KMS-11 (cell line): ENCODE results near the gene ZFY.
"Not testable (repeated sequence)": the region's sequence is repeated elsewhere in the genome, so short reads cannot be mapped to it uniquely, and the experiment has no call there.

Experiments
- H2AFZ ChIP-seq: fragments of 200-600 bp; sonication (generic); 2 replicates; pipeline ENCODE4 v1.6.1; 2016; ENCODE audit warnings: antibody characterized with exemption, mixed run types, low read depth
- H3K27ac ChIP-seq: fragments of 200-600 bp; sonication (generic); 2 replicates; pipeline ENCODE4 v1.6.1; 2016; ENCODE audit warnings: mild to moderate bottlenecking, mixed run types
- H3K27me3 ChIP-seq: fragments of 200-600 bp; sonication (generic); 2 replicates; pipeline ENCODE4 v1.6.1; 2017; ENCODE audit warnings: mild to moderate bottlenecking, low read depth, mixed run types, moderate library complexity; ENCODE audit not compliant: insufficient read depth
- H3K36me3 ChIP-seq: fragments of 200-600 bp; sonication (generic); 2 replicates; pipeline ENCODE4 v1.6.1; 2017; ENCODE audit warnings: mild to moderate bottlenecking, mixed run types; ENCODE audit not compliant: insufficient read depth
- H3K4me1 ChIP-seq: fragments of 200-600 bp; sonication (generic); 2 replicates; pipeline ENCODE4 v1.6.1; 2016; ENCODE audit warnings: mild to moderate bottlenecking, low read depth, mixed run types; ENCODE audit not compliant: poor library complexity, severe bottlenecking
- H3K4me2 ChIP-seq: fragments of 200-600 bp; sonication (generic); 2 replicates; pipeline ENCODE4 v1.7.0; 2016; ENCODE audit warnings: mild to moderate bottlenecking, mixed run types
- H3K4me3 ChIP-seq: fragments of 200-600 bp; sonication (generic); IDR thresholded peaks from 2 replicates; pipeline ENCODE4 v1.6.1; 2017; ENCODE audit warnings: low read depth, low read length, mixed read lengths; ENCODE audit not compliant: insufficient read depth
- H3K79me2 ChIP-seq: fragments of 200-600 bp; sonication (generic); 2 replicates; pipeline ENCODE4 v1.6.1; 2016; ENCODE audit warnings: low read depth, mixed run types; ENCODE audit not compliant: insufficient read depth
- H3K9ac ChIP-seq: fragments of 200-600 bp; sonication (generic); 2 replicates; pipeline ENCODE4 v1.6.1; 2016; ENCODE audit warnings: mild to moderate bottlenecking, mixed run types
- H4K20me1 ChIP-seq: fragments of 200-600 bp; sonication (generic); 2 replicates; pipeline ENCODE4 v1.6.1; 2016; ENCODE audit warnings: mild to moderate bottlenecking, mixed run types; ENCODE audit not compliant: insufficient read depth
- TF ChIP-seq, protein P1 (sequence below): fragments of 200-600 bp; sonication (generic); conservative IDR thresholded peaks from 2 replicates; pipeline ENCODE4 v1.6.1; 2017; ENCODE audit warnings: low read depth, mild to moderate bottlenecking, antibody characterized with exemption, low read length, moderate library complexity, mixed read lengths

Gene ZFY

DNA sequence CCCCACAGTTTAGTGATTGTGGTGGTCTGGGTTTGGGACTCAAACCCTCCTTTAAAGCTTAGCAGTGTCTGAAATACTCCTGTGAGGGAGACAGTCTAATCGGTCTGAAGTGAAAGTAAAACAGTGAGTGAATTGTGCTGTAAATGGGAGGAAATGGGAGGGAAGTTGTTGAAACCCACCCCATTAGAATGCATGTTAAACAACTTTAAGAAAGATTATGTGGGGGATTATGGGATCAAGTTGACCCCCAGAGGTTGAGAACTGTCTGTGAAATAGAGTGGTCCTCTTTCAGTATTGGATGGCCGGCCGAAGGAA is 68.3 kb downstream of the ZFY start:
- no peak overlapping the region for H3K9ac ChIP-seq
- no peak overlapping the region for H2AFZ ChIP-seq
- no peak overlapping the region for H3K27ac ChIP-seq
- H3K4me3 ChIP-seq = no peak overlapping the region
- H3K36me3 ChIP-seq = no peaks in the 10 kb centered on the region
- H3K4me2 ChIP-seq = no peak overlapping the region
- H4K20me1 ChIP-seq = no peaks in the 10 kb centered on the region
- H3K4me1 ChIP-seq = no peaks in the 10 kb centered on the region
- no peaks in the 10 kb centered on the region for H3K27me3 ChIP-seq
- H3K79me2 ChIP-seq = no peaks in the 10 kb centered on the region
- TF ChIP-seq, protein P1, sequence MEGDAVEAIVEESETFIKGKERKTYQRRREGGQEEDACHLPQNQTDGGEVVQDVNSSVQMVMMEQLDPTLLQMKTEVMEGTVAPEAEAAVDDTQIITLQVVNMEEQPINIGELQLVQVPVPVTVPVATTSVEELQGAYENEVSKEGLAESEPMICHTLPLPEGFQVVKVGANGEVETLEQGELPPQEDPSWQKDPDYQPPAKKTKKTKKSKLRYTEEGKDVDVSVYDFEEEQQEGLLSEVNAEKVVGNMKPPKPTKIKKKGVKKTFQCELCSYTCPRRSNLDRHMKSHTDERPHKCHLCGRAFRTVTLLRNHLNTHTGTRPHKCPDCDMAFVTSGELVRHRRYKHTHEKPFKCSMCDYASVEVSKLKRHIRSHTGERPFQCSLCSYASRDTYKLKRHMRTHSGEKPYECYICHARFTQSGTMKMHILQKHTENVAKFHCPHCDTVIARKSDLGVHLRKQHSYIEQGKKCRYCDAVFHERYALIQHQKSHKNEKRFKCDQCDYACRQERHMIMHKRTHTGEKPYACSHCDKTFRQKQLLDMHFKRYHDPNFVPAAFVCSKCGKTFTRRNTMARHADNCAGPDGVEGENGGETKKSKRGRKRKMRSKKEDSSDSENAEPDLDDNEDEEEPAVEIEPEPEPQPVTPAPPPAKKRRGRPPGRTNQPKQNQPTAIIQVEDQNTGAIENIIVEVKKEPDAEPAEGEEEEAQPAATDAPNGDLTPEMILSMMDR = no peak

DNA sequence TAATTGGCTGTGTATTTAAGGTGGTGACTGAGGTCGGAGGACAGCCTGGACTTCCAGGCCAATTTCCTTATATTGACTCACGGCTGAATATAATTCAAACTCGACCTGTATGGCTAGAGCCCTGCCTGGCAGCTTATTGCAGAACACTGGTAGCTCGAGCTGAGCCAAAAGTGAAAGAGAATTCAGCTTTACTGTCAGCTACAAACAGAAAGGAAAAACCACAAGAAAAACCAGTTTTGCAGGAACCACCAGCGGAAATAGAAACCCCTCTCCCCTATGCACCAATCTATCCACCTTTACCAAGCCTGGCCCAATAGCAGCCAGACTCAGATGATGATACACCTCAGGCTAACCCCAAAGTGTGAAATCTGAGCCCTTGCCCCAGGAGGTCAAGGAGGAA is 68.7 kb downstream of the ZFY start:
- Histone ChIP-seq H3K27ac (no peak overlapping the region), H2AFZ (no peak overlapping the region), H3K79me2 (no peaks in the 10 kb centered on the region), H3K4me1 (no peaks in the 10 kb centered on the region), H3K4me2 (no peak overlapping the region), H3K4me3 (no peak overlapping the region), H3K36me3 (no peaks in the 10 kb centered on the region), H3K9ac (no peak overlapping the region), H4K20me1 (no peaks in the 10 kb centered on the region), H3K27me3 (no peaks in the 10 kb centered on the region)
- TF ChIP-seq, protein P1 = no peak

DNA sequence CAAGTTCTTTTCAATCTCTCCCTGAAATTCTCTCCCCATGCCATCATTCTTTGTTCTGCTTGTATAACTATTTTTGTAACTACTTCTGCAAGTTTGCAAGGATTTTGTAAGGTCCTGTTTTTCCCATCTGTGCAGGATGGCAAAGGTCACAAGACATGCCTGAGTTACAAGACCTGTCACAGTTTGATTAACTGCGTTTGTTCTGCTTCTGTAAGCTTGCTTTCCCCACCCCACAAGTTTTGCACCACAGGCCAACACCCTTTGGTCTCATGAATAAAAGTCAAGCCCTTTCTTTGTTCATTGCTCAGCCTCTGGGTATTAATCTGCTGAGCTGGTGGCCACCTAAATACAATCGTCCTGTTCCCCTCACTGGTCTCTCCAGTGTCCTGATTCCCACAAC is 70.8 kb downstream of the ZFY start:
- not testable (repeated sequence) for H3K9ac ChIP-seq, H3K4me1 ChIP-seq, H2AFZ ChIP-seq, H3K27me3 ChIP-seq, H3K36me3 ChIP-seq, H3K4me3 ChIP-seq, H3K4me2 ChIP-seq, H4K20me1 ChIP-seq, H3K79me2 ChIP-seq, H3K27ac ChIP-seq

DNA sequence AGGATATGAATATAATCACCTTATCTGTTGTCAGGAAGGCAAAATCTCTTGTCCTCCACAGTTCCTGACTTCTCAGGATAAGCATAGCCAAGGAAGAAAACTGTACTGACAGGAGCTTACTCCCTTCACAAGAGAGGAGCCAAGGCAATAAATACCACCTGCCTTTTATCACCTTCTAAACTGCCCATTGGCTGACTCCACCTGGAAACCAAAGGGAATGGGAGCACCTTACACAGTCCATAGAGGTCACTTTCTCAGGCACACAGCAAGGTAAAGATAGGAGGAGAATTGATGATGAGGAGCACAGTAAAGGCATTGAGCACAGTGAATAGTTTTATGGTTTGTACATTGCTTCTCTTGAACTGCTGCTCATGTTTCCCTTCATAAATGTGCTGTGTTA is 72.8 kb downstream of the ZFY start:
- TF ChIP-seq, protein P1 = no peak

DNA sequence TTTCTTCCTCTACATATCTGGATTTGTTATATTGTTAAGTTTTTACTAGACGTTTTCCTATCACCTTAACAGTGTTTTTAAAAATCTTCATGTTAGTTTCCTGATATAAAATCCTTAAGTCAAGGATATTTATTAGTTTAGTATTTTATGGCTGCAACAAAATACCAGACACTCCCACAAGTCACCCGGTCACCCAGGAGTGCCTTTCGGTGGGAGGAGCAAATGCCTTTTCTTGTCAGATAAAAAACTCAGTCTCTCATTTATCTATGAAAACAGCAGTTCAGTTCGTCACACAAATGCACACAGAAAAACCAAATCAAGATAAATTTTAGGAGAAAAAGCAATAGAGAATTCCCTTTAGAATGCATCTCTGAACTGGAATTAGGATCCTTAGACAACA is 77.0 kb downstream of the ZFY start:
- TF ChIP-seq, protein P1 = no peak
- Histone ChIP-seq H2AFZ (no peak overlapping the region), H3K36me3 (no peaks in the 10 kb centered on the region), H3K9ac (no peak overlapping the region), H4K20me1 (no peaks in the 10 kb centered on the region), H3K79me2 (no peaks in the 10 kb centered on the region), H3K27ac (no peak overlapping the region), H3K27me3 (no peaks in the 10 kb centered on the region), H3K4me2 (no peak overlapping the region), H3K4me1 (no peaks in the 10 kb centered on the region), H3K4me3 (no peak overlapping the region)

More for the DNA sequence above, 72.8 kb downstream of the ZFY start:
- H3K4me2 ChIP-seq = no peak overlapping the region
- no peak overlapping the region for H3K27ac ChIP-seq
- no peaks in the 10 kb centered on the region for H3K27me3 ChIP-seq
- H3K36me3 ChIP-seq = no peaks in the 10 kb centered on the region
- H4K20me1 ChIP-seq = no peaks in the 10 kb centered on the region
- no peak overlapping the region for H3K4me3 ChIP-seq
- no peak overlapping the region for H2AFZ ChIP-seq
- H3K4me1 ChIP-seq = no peaks in the 10 kb centered on the region
- no peaks in the 10 kb centered on the region for H3K79me2 ChIP-seq
- no peak overlapping the region for H3K9ac ChIP-seq
